Liver (tissue), 9 donors: ENCODE data around the gene C1S. TPM values are rescaled to one million over a fixed set of nuclear protein-coding genes. Genes with fewer than 3 reads are reported as not detected.

Experiments used
- DNase-seq: peaks from one replicate; pipeline ENCODE4 v3.0.0-alpha.2; 2017; ENCODE audit warnings: low spot score
- H3K27ac ChIP-seq, 2 donors: one replicate each; pipeline ENCODE4 v1.7.0; 2013; ENCODE audit warnings: inconsistent platforms in 2 of 2, low read length in 2 of 2, control low read depth in 1 of 2, low read depth in 1 of 2, mild to moderate bottlenecking in 1 of 2
- H3K27me3 ChIP-seq, 4 donors: one replicate each; pipeline versions ENCODE4 v1.6.1 to v1.7.0; 2013; ENCODE audit warnings: low read length in 3 of 4, inconsistent platforms in 1 of 4, mild to moderate bottlenecking in 1 of 4, moderate library complexity in 1 of 4; ENCODE audit not compliant: control insufficient read depth in 4 of 4, insufficient read depth in 4 of 4
- H3K36me3 ChIP-seq, 4 donors: one replicate each; pipeline versions ENCODE4 v1.6.1 to v1.7.0; 2013; ENCODE audit warnings: low read length in 3 of 4, mild to moderate bottlenecking in 3 of 4, low read depth in 1 of 4, moderate library complexity in 1 of 4; ENCODE audit not compliant: control insufficient read depth in 4 of 4, insufficient read depth in 3 of 4
- H3K4me1 ChIP-seq, 4 donors: one replicate each; pipeline versions ENCODE4 v1.6.1 to v1.7.0; 2013; ENCODE audit warnings: low read length in 3 of 4, mild to moderate bottlenecking in 3 of 4, moderate library complexity in 1 of 4; ENCODE audit not compliant: control insufficient read depth in 4 of 4, insufficient read depth in 4 of 4
- H3K4me3 ChIP-seq, 3 donors: one replicate each; pipeline versions ENCODE4 v1.6.1 to v1.7.0; 2013; ENCODE audit warnings: low read length in 3 of 3, control low read depth in 1 of 3, low read depth in 1 of 3, mild to moderate bottlenecking in 1 of 3
- H3K9ac ChIP-seq, 2 donors: one replicate each; pipeline ENCODE4 v1.7.0; 2013; ENCODE audit warnings: low read length in 2 of 2, mild to moderate bottlenecking in 2 of 2, moderate library complexity in 2 of 2, control low read depth in 1 of 2, low read depth in 1 of 2
- H3K9me3 ChIP-seq, 4 donors: one replicate each; pipeline versions ENCODE4 v1.6.1 to v1.7.0; 2013; ENCODE audit warnings: low read length in 3 of 4; ENCODE audit not compliant: control insufficient read depth in 4 of 4
- EGR1 ChIP-seq, 2 donors: IDR thresholded peaks; 2 replicates each; pipeline ENCODE4 v1.6.1; 2016 to 2018; ENCODE audit warnings: antibody characterized with exemption in 2 of 2, low read depth in 2 of 2
- FOXA1 ChIP-seq: IDR thresholded peaks from 2 replicates; pipeline ENCODE4 v1.6.1; 2016; ENCODE audit warnings: antibody characterized with exemption
- FOXA2 ChIP-seq: IDR thresholded peaks from 2 replicates; pipeline ENCODE4 v1.6.1; 2016; ENCODE audit warnings: antibody characterized with exemption
- GABPA ChIP-seq, 2 donors: IDR thresholded peaks in 1 of 2; conservative IDR thresholded peaks in 1 of 2; 2 replicates each; pipeline ENCODE4 v1.6.1; 2016; ENCODE audit warnings: antibody characterized with exemption in 2 of 2, mild to moderate bottlenecking in 1 of 2, moderate library complexity in 1 of 2
- HNF4A ChIP-seq, 2 donors: conservative IDR thresholded peaks; 2 replicates each; pipeline ENCODE4 v1.6.1; 2016; ENCODE audit warnings: antibody characterized with exemption in 2 of 2, mild to moderate bottlenecking in 2 of 2
- HNF4G ChIP-seq: IDR thresholded peaks from 2 replicates; pipeline ENCODE4 v1.6.1; 2016; ENCODE audit warnings: antibody characterized with exemption
- JUND ChIP-seq, 2 donors: IDR thresholded peaks; 2 replicates each; pipeline ENCODE4 v1.6.1; 2016; ENCODE audit warnings: antibody characterized with exemption in 2 of 2
- NR2F2 ChIP-seq: IDR thresholded peaks from 2 replicates; pipeline ENCODE4 v1.6.1; 2016; ENCODE audit warnings: antibody characterized with exemption
- RAD21 ChIP-seq, 2 donors: IDR thresholded peaks; 2 replicates each; pipeline ENCODE4 v1.6.1; 2016; ENCODE audit warnings: antibody characterized with exemption in 2 of 2, mild to moderate bottlenecking in 2 of 2
- RXRA ChIP-seq, 2 donors: IDR thresholded peaks; 2 replicates each; pipeline ENCODE4 v1.6.1; 2017 to 2018; ENCODE audit warnings: antibody characterized with exemption in 2 of 2, mild to moderate bottlenecking in 1 of 2
- SP1 ChIP-seq: IDR thresholded peaks from 2 replicates; pipeline ENCODE4 v1.6.1; 2018; ENCODE audit warnings: antibody characterized with exemption, mild to moderate bottlenecking
- TAF1 ChIP-seq: conservative IDR thresholded peaks from 2 replicates; pipeline ENCODE4 v1.6.1; 2016; ENCODE audit warnings: antibody characterized with exemption, mild to moderate bottlenecking
- YY1 ChIP-seq: IDR thresholded peaks from 2 replicates; pipeline ENCODE4 v1.6.1; 2016; ENCODE audit warnings: antibody characterized with exemption, mild to moderate bottlenecking
- WGBS: extraction: QIAGEN DNeasy Blood & Tissue Kit; methylation state at CpG from one replicate; pipeline ENCODE4 v1.1.7; 2013; 5-methylcytosine and 5-hydroxymethylcytosine counted together
- polyA plus RNA-seq, 2 donors: library from polyadenylated mRNA; stranded (reverse) in 1 of 2; unstranded in 1 of 2; fragments of 200-250 nt in 1 of 2; fragments of >200 nt in 1 of 2; fragmentation: Nextera tagmentation in 1 of 2; extraction: Ambion mirVana in 1 of 2; gene quantifications; one replicate each; pipeline versions ENCODE4 v1.2.1 to v1.2.3, GENCODE V29; 2013 to 2015
- total RNA-seq, 2 donors: library from RNA; depleted of rRNA; stranded (reverse); fragments of >200 nt; gene quantifications; one replicate each; pipeline ENCODE4 v1.2.3, GENCODE V29; 2014
- TF ChIP-seq, protein P1 (sequence below): fragments of 150-350 bp; IDR thresholded peaks from 2 replicates; pipeline ENCODE4 v1.5.1; 2017; ENCODE audit warnings: improper control_type of control experiment, low read depth, low read length; ENCODE audit not compliant: missing input control
- TF ChIP-seq, protein P2 (sequence below): IDR thresholded peaks from 2 replicates; pipeline ENCODE4 v1.6.1; 2016; ENCODE audit warnings: antibody characterized with exemption, mild to moderate bottlenecking
- TF ChIP-seq, protein P3 (sequence below): IDR thresholded peaks from 2 replicates; pipeline ENCODE4 v1.6.1; 2016; ENCODE audit warnings: antibody characterized with exemption
- TF ChIP-seq, protein P4 (sequence below): IDR thresholded peaks from 2 replicates; pipeline ENCODE4 v1.6.1; 2016; ENCODE audit warnings: antibody characterized with exemption
- TF ChIP-seq, protein P5 (sequence below): IDR thresholded peaks from 2 replicates; pipeline ENCODE4 v1.6.1; 2016; ENCODE audit warnings: antibody characterized with exemption
- donor health status: healthy.
- donor health status: healthy.
- donor health status: healthy.
- donor health status: healthy.
- donor health status: healthy.

Gene C1S
- total and polyA plus RNA-seq, 4 donors: 267 to 2,029 (median 1,568) TPM

DNA sequence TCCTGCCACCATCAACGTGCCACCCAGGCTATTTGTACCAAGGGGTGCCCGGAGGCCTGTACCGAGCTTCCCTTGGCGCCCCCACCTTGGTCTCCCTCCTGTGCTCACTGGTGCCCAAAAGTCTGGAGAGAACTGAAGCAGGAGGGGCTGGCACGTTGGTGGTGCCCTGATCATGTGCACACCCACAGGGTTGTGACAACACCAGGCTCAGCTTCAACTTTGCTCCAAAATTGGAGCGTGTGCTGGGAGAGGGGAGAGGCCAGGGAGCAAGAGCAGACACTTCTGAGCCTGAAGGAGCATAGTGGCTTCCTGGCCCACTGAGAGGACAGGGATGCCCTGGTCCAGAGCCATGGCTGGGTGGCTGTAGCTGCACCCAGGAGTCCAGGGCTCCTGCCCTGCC, 29.2 kb upstream of the C1S start:
- TF ChIP-seq, protein P1, sequence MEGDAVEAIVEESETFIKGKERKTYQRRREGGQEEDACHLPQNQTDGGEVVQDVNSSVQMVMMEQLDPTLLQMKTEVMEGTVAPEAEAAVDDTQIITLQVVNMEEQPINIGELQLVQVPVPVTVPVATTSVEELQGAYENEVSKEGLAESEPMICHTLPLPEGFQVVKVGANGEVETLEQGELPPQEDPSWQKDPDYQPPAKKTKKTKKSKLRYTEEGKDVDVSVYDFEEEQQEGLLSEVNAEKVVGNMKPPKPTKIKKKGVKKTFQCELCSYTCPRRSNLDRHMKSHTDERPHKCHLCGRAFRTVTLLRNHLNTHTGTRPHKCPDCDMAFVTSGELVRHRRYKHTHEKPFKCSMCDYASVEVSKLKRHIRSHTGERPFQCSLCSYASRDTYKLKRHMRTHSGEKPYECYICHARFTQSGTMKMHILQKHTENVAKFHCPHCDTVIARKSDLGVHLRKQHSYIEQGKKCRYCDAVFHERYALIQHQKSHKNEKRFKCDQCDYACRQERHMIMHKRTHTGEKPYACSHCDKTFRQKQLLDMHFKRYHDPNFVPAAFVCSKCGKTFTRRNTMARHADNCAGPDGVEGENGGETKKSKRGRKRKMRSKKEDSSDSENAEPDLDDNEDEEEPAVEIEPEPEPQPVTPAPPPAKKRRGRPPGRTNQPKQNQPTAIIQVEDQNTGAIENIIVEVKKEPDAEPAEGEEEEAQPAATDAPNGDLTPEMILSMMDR: no peak
- TF ChIP-seq JUND (IDR thresholded peaks at IDR 0.05) (no peak), EGR1 (IDR thresholded peaks at IDR 0.05; ENCODE audit: low read depth in 2 of 2) (no peak), TAF1 (no peak), FOXA2 (no peak), FOXA1 (no peak), YY1 (no peak), GABPA (IDR thresholded peaks at IDR 0.05 in 1 of 2, conservative IDR thresholded peaks at IDR 0.05 in 1 of 2) (no peak), HNF4G (no peak), RXRA (IDR thresholded peaks at IDR 0.05) (no peak), SP1 (no peak), RAD21 (IDR thresholded peaks at IDR 0.05) (no peak)
- TF ChIP-seq, protein P2, sequence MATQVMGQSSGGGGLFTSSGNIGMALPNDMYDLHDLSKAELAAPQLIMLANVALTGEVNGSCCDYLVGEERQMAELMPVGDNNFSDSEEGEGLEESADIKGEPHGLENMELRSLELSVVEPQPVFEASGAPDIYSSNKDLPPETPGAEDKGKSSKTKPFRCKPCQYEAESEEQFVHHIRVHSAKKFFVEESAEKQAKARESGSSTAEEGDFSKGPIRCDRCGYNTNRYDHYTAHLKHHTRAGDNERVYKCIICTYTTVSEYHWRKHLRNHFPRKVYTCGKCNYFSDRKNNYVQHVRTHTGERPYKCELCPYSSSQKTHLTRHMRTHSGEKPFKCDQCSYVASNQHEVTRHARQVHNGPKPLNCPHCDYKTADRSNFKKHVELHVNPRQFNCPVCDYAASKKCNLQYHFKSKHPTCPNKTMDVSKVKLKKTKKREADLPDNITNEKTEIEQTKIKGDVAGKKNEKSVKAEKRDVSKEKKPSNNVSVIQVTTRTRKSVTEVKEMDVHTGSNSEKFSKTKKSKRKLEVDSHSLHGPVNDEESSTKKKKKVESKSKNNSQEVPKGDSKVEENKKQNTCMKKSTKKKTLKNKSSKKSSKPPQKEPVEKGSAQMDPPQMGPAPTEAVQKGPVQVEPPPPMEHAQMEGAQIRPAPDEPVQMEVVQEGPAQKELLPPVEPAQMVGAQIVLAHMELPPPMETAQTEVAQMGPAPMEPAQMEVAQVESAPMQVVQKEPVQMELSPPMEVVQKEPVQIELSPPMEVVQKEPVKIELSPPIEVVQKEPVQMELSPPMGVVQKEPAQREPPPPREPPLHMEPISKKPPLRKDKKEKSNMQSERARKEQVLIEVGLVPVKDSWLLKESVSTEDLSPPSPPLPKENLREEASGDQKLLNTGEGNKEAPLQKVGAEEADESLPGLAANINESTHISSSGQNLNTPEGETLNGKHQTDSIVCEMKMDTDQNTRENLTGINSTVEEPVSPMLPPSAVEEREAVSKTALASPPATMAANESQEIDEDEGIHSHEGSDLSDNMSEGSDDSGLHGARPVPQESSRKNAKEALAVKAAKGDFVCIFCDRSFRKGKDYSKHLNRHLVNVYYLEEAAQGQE: no peak
- TF ChIP-seq, protein P3, sequence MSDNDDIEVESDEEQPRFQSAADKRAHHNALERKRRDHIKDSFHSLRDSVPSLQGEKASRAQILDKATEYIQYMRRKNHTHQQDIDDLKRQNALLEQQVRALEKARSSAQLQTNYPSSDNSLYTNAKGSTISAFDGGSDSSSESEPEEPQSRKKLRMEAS: no peak
- Histone ChIP-seq H3K36me3 (no peaks in the 10 kb centered on the region), H3K27me3 (no peaks in the 10 kb centered on the region), H3K27ac (no peak overlapping the region), H3K4me3 (no peak overlapping the region), H3K4me1 (no peaks in the 10 kb centered on the region), H3K9me3 (no peaks in the 10 kb centered on the region), H3K9ac (no peak overlapping the region)
- DNase-seq: no peak
- WGBS: 85% methylated on average over 6 of the region's 6 CpGs

DNA sequence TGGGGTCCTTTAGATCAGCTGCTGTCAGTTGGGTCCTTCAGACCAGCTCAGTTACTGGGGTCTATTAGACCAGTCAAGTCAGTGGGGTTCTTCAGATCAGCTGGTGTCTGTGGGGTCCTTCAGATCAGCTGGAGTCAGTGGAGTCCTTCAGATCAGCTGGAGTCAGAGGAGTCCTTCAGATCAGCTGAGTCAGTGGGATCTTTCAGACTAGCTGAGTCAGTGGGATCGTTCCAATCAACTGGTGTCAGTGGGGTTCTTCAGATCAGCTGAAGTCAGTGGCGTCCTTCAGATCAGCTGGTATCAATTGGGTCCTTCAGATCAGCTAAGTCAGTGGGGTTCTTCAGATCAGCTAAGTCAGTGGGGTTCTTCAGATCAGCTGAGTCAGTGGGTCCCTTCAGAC, 27.5 kb upstream of the C1S start:
- Histone ChIP-seq H3K4me3 (no peak overlapping the region), H3K36me3 (no peaks in the 10 kb centered on the region), H3K27me3 (no peaks in the 10 kb centered on the region), H3K9ac (no peak overlapping the region), H3K4me1 (no peaks in the 10 kb centered on the region), H3K27ac (no peak overlapping the region), H3K9me3 (no peaks in the 10 kb centered on the region)
- WGBS: 89% methylated on average over 2 of the region's 2 CpGs
- DNase-seq: no peak
- no peak for TF ChIP-seq NR2F2
- TF ChIP-seq RXRA (IDR thresholded peaks at IDR 0.05): no peak
- no peak for TF ChIP-seq GABPA (IDR thresholded peaks at IDR 0.05 in 1 of 2, conservative IDR thresholded peaks at IDR 0.05 in 1 of 2)
- TF ChIP-seq RAD21 (IDR thresholded peaks at IDR 0.05): no peak
- no peak for TF ChIP-seq FOXA2
- TF ChIP-seq, protein P4, sequence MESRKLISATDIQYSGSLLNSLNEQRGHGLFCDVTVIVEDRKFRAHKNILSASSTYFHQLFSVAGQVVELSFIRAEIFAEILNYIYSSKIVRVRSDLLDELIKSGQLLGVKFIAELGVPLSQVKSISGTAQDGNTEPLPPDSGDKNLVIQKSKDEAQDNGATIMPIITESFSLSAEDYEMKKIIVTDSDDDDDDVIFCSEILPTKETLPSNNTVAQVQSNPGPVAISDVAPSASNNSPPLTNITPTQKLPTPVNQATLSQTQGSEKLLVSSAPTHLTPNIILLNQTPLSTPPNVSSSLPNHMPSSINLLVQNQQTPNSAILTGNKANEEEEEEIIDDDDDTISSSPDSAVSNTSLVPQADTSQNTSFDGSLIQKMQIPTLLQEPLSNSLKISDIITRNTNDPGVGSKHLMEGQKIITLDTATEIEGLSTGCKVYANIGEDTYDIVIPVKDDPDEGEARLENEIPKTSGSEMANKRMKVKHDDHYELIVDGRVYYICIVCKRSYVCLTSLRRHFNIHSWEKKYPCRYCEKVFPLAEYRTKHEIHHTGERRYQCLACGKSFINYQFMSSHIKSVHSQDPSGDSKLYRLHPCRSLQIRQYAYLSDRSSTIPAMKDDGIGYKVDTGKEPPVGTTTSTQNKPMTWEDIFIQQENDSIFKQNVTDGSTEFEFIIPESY: no peak
- TF ChIP-seq, protein P5, sequence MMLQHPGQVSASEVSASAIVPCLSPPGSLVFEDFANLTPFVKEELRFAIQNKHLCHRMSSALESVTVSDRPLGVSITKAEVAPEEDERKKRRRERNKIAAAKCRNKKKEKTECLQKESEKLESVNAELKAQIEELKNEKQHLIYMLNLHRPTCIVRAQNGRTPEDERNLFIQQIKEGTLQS: no peak
- no peak for TF ChIP-seq JUND (IDR thresholded peaks at IDR 0.05)
- no peak for TF ChIP-seq FOXA1
- TF ChIP-seq HNF4G: no peak
- TF ChIP-seq HNF4A (conservative IDR thresholded peaks at IDR 0.05): no peak
- TF ChIP-seq EGR1 (IDR thresholded peaks at IDR 0.05; ENCODE audit: low read depth in 2 of 2): no peak
